H1 (cell line): ENCODE data around the gene SOCS7. TPM values are rescaled to one million over a fixed set of nuclear protein-coding genes. Genes with fewer than 3 reads are reported as not detected.
A peak's percentile ranks its signal among the peaks of the same experiment; 100 is the strongest.

ENCODE experiments used
- CTCF ChIA-PET: fragments of 300-600 bp; sonication (Branson Sonifier 250); formaldehyde crosslinking; loops from one replicate; lab custom pipeline; 2021; ENCODE audit not compliant: partially characterized antibody; lab: Charles Lee
- POLR2A ChIA-PET: fragments of 300-600 bp; sonication (Branson Sonifier 250); formaldehyde crosslinking; loops from one replicate; lab custom pipeline; 2021; ENCODE audit warnings: inconsistent platforms; ENCODE audit not compliant: partially characterized antibody; lab: Charles Lee
- DNase-seq, 2 experiments: peaks; one replicate each; pipeline versions ENCODE4 v3.0.0 to v3.0.0-alpha.2; 2010 to 2022; ENCODE audit warnings: low spot score in 2 of 2, low read depth in 1 of 2, mixed read lengths in 1 of 2
- FAIRE-seq: peaks from 2 replicates; lab custom pipeline; 2011; peaks lifted over from hg19 to GRCh38; lab: Jason Lieb, UNC
- H2AFZ ChIP-seq: 2 replicates; pipeline ENCODE4 v1.8.1; 2012; ENCODE audit warnings: low read length, inconsistent platforms
- H2AK5ac ChIP-seq: 2 replicates; pipeline ENCODE4 v1.6.1; 2013; ENCODE audit warnings: low read depth, low read length
- H2BK120ac ChIP-seq: replicated peaks from 2 replicates; pipeline ENCODE3; 2013; ENCODE audit warnings: low read depth, low read length, inconsistent platforms
- H2BK12ac ChIP-seq: 2 replicates; pipeline ENCODE4 v1.6.1; 2013; ENCODE audit warnings: low read depth, low read length
- H2BK15ac ChIP-seq: 2 replicates; pipeline ENCODE4 v1.6.1; 2013; ENCODE audit warnings: low read length
- H2BK20ac ChIP-seq: 2 replicates; pipeline ENCODE4 v1.6.1; 2013; ENCODE audit warnings: low read length
- H2BK5ac ChIP-seq: 2 replicates; pipeline ENCODE4 v1.6.1; 2013; ENCODE audit warnings: low read depth, low read length
- H3K14ac ChIP-seq: 2 replicates; pipeline ENCODE4 v1.6.1; 2013; ENCODE audit warnings: inconsistent platforms; ENCODE audit not compliant: insufficient read length
- H3K18ac ChIP-seq: 2 replicates; pipeline ENCODE4 v1.6.1; 2013; ENCODE audit warnings: low read length; ENCODE audit errors: extremely low read depth
- H3K23ac ChIP-seq: 2 replicates; pipeline ENCODE4 v1.6.1; 2013; ENCODE audit warnings: inconsistent platforms; ENCODE audit not compliant: insufficient read length
- H3K23me2 ChIP-seq: 2 replicates; pipeline ENCODE4 v1.6.1; 2013; ENCODE audit warnings: low read depth, low read length
- H3K27ac ChIP-seq: 2 replicates; pipeline ENCODE4 v1.6.1; 2011; ENCODE audit warnings: low read depth, low read length, inconsistent platforms
- H3K27me3 ChIP-seq, 4 experiments: replicated peaks in 1 of 4; 1 replicate in 1 of 4; 2 replicates in 3 of 4; pipeline versions ENCODE4 v1.6.1 to v1.8.1; 2011 to 2013; ENCODE audit warnings: low read length in 3 of 4, mild to moderate bottlenecking in 3 of 4, inconsistent platforms in 2 of 4, mixed read lengths in 2 of 4, moderate library complexity in 1 of 4; ENCODE audit not compliant: control insufficient read depth in 3 of 4, insufficient read depth in 3 of 4; ENCODE audit errors: extremely low read depth in 1 of 4
- H3K36me3 ChIP-seq, 4 experiments: 2 replicates each; pipeline versions ENCODE4 v1.6.1 to v1.8.1; 2011 to 2013; ENCODE audit warnings: mild to moderate bottlenecking in 4 of 4, low read length in 3 of 4, moderate library complexity in 2 of 4, control low read depth in 1 of 4, inconsistent platforms in 1 of 4; ENCODE audit not compliant: insufficient read depth in 4 of 4, control insufficient read depth in 2 of 4
- H3K4ac ChIP-seq: replicated peaks from 2 replicates; pipeline ENCODE3; 2013; ENCODE audit warnings: low read length, low read depth, mixed read lengths, inconsistent platforms; ENCODE audit not compliant: insufficient read length
- H3K4me1 ChIP-seq, 4 experiments: replicated peaks in 1 of 4; 1 replicate in 1 of 4; 2 replicates in 3 of 4; pipeline versions ENCODE4 v1.6.1 to v1.8.1; 2011 to 2013; ENCODE audit warnings: low read length in 3 of 4, inconsistent platforms in 2 of 4, mixed read lengths in 1 of 4; ENCODE audit not compliant: insufficient read depth in 4 of 4, control insufficient read depth in 3 of 4
- H3K4me2 ChIP-seq, 2 experiments: 2 replicates each; pipeline versions ENCODE4 v1.6.1 to v1.8.1; 2011 to 2013; ENCODE audit warnings: low read depth in 2 of 2, low read length in 2 of 2, control low read depth in 1 of 2, inconsistent platforms in 1 of 2, mild to moderate bottlenecking in 1 of 2; ENCODE audit not compliant: insufficient read depth in 1 of 2
- H3K4me3 ChIP-seq, 4 experiments: fragments of 200-600, 300-600 bp in 1 of 4; sonication (generic), shearing (Covaris generic), sonication (Bioruptor Twin) in 1 of 4; 2 replicates each; pipeline versions ENCODE4 v1.5.1 to v1.8.1; 2011 to 2016; ENCODE audit warnings: low read length in 4 of 4, low read depth in 3 of 4, control low read depth in 2 of 4, inconsistent platforms in 2 of 4, mild to moderate bottlenecking in 2 of 4, mixed read lengths in 1 of 4, moderate library complexity in 1 of 4; ENCODE audit not compliant: insufficient read depth in 2 of 4; ENCODE audit errors: extremely low read depth in 1 of 4
- H3K56ac ChIP-seq: replicated peaks from 2 replicates; pipeline ENCODE3; 2013; ENCODE audit warnings: low read depth, mild to moderate bottlenecking, mixed read lengths, low read length, inconsistent platforms; ENCODE audit not compliant: insufficient read length
- H3K79me1 ChIP-seq: 2 replicates; pipeline ENCODE4 v1.6.1; 2013; ENCODE audit warnings: low read depth, low read length, control low read depth
- H3K79me2 ChIP-seq, 2 experiments: 2 replicates each; pipeline versions ENCODE4 v1.6.1 to v1.8.1; 2012 to 2013; ENCODE audit warnings: low read length in 2 of 2, mild to moderate bottlenecking in 2 of 2, inconsistent platforms in 1 of 2; ENCODE audit not compliant: insufficient read depth in 2 of 2, control insufficient read depth in 1 of 2
- H3K9ac ChIP-seq, 4 experiments: replicated peaks in 1 of 4; 1 replicate in 1 of 4; 2 replicates in 3 of 4; pipeline versions ENCODE4 v1.6.1 to v1.8.1; 2011 to 2013; ENCODE audit warnings: low read depth in 3 of 4, low read length in 3 of 4, control low read depth in 2 of 4, mild to moderate bottlenecking in 2 of 4, moderate library complexity in 2 of 4, inconsistent platforms in 1 of 4; ENCODE audit errors: extremely low read depth in 1 of 4
- H3K9me3 ChIP-seq, 2 experiments: 2 replicates each; pipeline versions ENCODE4 v1.6.1 to v1.8.1; 2012 to 2013; ENCODE audit warnings: mild to moderate bottlenecking in 2 of 2, moderate library complexity in 2 of 2, control low read depth in 1 of 2, inconsistent platforms in 1 of 2, low read depth in 1 of 2, low read length in 1 of 2, mixed read lengths in 1 of 2; ENCODE audit not compliant: insufficient read depth in 2 of 2
- H4K20me1 ChIP-seq, 2 experiments: replicated peaks in 1 of 2; 2 replicates each; pipeline versions ENCODE3 to v1.8.1; 2011 to 2013; ENCODE audit warnings: inconsistent platforms in 2 of 2, low read length in 2 of 2, mild to moderate bottlenecking in 1 of 2; ENCODE audit not compliant: insufficient read depth in 2 of 2, control insufficient read depth in 1 of 2
- H4K5ac ChIP-seq: 2 replicates; pipeline ENCODE4 v1.6.1; 2013; ENCODE audit warnings: low read length, low read depth, mixed read lengths, inconsistent platforms; ENCODE audit not compliant: insufficient read length
- H4K8ac ChIP-seq: 2 replicates; pipeline ENCODE4 v1.8.0; 2013; ENCODE audit warnings: mild to moderate bottlenecking, moderate library complexity, low read length, inconsistent platforms; ENCODE audit not compliant: insufficient read depth; ENCODE audit errors: extremely low read depth
- H4K91ac ChIP-seq: replicated peaks from 2 replicates; pipeline ENCODE3; 2013; ENCODE audit warnings: low read length, mixed read lengths, inconsistent platforms; ENCODE audit not compliant: insufficient read length
- CHD2 ChIP-seq: IDR thresholded peaks from 2 replicates; pipeline ENCODE4 v1.6.1; 2012; ENCODE audit warnings: low read length, improper control_type of control experiment
- SIRT6 ChIP-seq: IDR thresholded peaks from one replicate; pipeline ENCODE4 v1.7.1; 2012; ENCODE audit warnings: low read length, inconsistent platforms
- SP4 ChIP-seq: IDR thresholded peaks from 2 replicates; pipeline ENCODE4 v1.6.1; 2012; ENCODE audit warnings: low read length, inconsistent platforms
- WGBS, 2 experiments: shearing (Covaris generic) in 1 of 2; methylation state at CpG; one replicate each; pipeline versions ENCODE4 v1.1.6 to v1.1.7; 2013 to 2015; ENCODE audit warnings: low lambda C conversion rate in 2 of 2, mixed read lengths in 2 of 2, inconsistent platforms in 1 of 2, low coverage in 1 of 2, missing lambda C conversion rate in 1 of 2; ENCODE audit not compliant: insufficient replicate concordance in 2 of 2, insufficient coverage in 1 of 2, insufficient read length in 1 of 2; ENCODE audit errors: extremely low coverage in 1 of 2, missing lambda C conversion rate in 1 of 2; 5-methylcytosine and 5-hydroxymethylcytosine counted together
- polyA plus RNA-seq, 7 experiments: library from polyadenylated mRNA; depleted of rRNA in 3 of 7; stranded (reverse) in 5 of 7; unstranded in 2 of 7; fragments of >200 nt in 5 of 7; fragments of 200-250 nt in 2 of 7; gene quantifications; 1 replicate in 5 of 7; 2 replicates in 1 of 7; 4 replicates in 1 of 7; pipeline versions ENCODE4 v1.2.1 to v1.2.3, GENCODE V29; 2011 to 2013; ENCODE audit warnings: missing spikeins in 2 of 7, mixed read lengths in 2 of 7
- total RNA-seq: library from RNA; stranded (reverse); fragmentation: NEBNext Ultra II Directional; extraction: Animal tissue kit (Norgen Biotek cat#: 25700); gene quantifications from 2 replicates; pipeline ENCODE4 v1.2.1, GENCODE V29; 2021

The SOCS7 gene
- total and polyA plus RNA-seq, 2 of the 8 experiments (the other 6 are each of a cell fraction or from before 2014, with no cell fraction given): 13.5 to 26.9 TPM

- H3K79me2 ChIP-seq: no peaks in the 10 kb centered on the region
- no peaks in the 10 kb centered on the region for H4K20me1 ChIP-seq
- H3K23ac ChIP-seq: no peak overlapping the region
- H2BK15ac ChIP-seq: peak overlapping the region; percentile 88; the same call in 1 of the 2 replicates
- H3K18ac ChIP-seq: no peak overlapping the region; the same call in 1 of the 2 replicates
- H2BK120ac ChIP-seq: no peak overlapping the region
- ChIA-PET POLR2A (interaction anchor here (0.9 to 4.5 kb wide), 6 partner anchors 9 to 81 kb away, joined by 3 to 28 read pairs (median 5); partner anchors contain the start of gene SOCS7), CTCF (interaction anchor here (1.2 to 12.0 kb wide), 13 partner anchors 10 to 203 kb away, joined by 3 to 192 read pairs (median 39); partner anchors contain the start of genes GPR179 and SOCS7)
- H3K4ac ChIP-seq: no peak overlapping the region
- H3K27me3 ChIP-seq: no peaks in the 10 kb centered on the region
- no peak overlapping the region for H3K4me3 ChIP-seq
- FAIRE-seq (no peak), DNase-seq (no peak)
- H3K14ac ChIP-seq: no peak overlapping the region
- H3K56ac ChIP-seq: no peak overlapping the region
- no peak overlapping the region for H3K27ac ChIP-seq
- no peak overlapping the region; the same call in 1 of the 2 replicates for H4K8ac ChIP-seq
- H3K4me1 ChIP-seq: peaks cover 0 to 5% (median 0%) of the 10 kb centered on the region in 4 experiments; a peak in 2 of 7 replicates
- WGBS, 2 experiments: 92% methylated on average over 27 of the region's 30 CpGs; no CpG with 5 or more reads in 1 of the 2 experiments
- no peak overlapping the region for H2BK20ac ChIP-seq
- H3K36me3 ChIP-seq: no peaks in the 10 kb centered on the region
- peak overlapping the region; percentile 80; the same call in 1 of the 2 replicates for H2BK12ac ChIP-seq
- peak overlapping the region; percentile 79 for H4K91ac ChIP-seq
- H2BK5ac ChIP-seq: 0 out of 2 replicates have a peak overlapping the region, but pooled peaks have one; percentile 71
- H3K4me2 ChIP-seq: no peak overlapping the region
- TF ChIP-seq SP4 (no peak), SIRT6 (no peak), CHD2 (no peak)
- H4K5ac ChIP-seq: no peak overlapping the region
- H2AFZ ChIP-seq: no peak overlapping the region
- no peak overlapping the region for H3K9ac ChIP-seq
- no peaks in the 10 kb centered on the region for H3K9me3 ChIP-seq
- H3K79me1 ChIP-seq: no peaks in the 10 kb centered on the region
- peak overlapping the region; percentile 82; the same call in 1 of the 2 replicates for H2AK5ac ChIP-seq
- no peaks in the 10 kb centered on the region for H3K23me2 ChIP-seq
Measured at GRCh38 chr17:38334480-38335364, 16.9 kb upstream of the SOCS7 start.
